Measurements from ENCODE around the gene LIPI.
"Not testable (repeated sequence)": the region's sequence is repeated elsewhere in the genome, so short reads cannot be mapped to it uniquely, and the experiment has no call there.

The LIPI gene

DNA sequence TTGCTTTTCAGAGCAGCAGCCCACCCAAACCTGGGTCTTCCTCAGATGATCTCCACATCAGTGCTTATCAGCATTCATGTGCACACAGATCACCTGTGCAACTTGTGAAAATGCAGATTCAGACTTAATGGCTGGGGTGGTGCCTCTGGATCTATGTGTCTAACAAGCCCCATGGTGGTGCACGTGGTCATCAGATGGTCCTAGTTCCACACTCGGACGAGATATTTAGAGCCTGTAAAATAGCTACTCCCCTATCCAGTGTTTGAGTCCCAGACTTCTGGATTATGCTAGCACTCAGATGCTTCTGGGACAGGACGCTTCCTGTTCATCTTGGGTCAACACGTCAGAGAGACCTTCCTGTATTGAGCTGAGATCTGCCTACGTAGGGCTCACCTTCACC, 114.2 kb downstream of the LIPI start:
- no peaks in the 10 kb centered on the region for H3K36me3 ChIP-seq (ENCODE audit: low read depth)

GRCh38 chr21:14096172-14096571, 114.6 kb downstream of the LIPI start:
- Histone ChIP-seq H3K27me3 (ENCODE audit: insufficient read depth, poor library complexity, severe bottlenecking) (no peaks in the 10 kb centered on the region), H3K4me1 (ENCODE audit: insufficient read depth, poor library complexity, severe bottlenecking) (no peaks in the 10 kb centered on the region), H3K9me3 (ENCODE audit: severe bottlenecking) (no peaks in the 10 kb centered on the region), H3K27ac (ENCODE audit: poor library complexity, severe bottlenecking) (no peak overlapping the region), H3K36me3 (ENCODE audit: low read depth) (no peaks in the 10 kb centered on the region), H3K4me3 (ENCODE audit: severe bottlenecking) (no peak overlapping the region)
- ATAC-seq (ENCODE audit: low read depth) (no peak), DNase-seq (ENCODE audit: low spot score) (no peak)
- TF ChIP-seq, protein P1, sequence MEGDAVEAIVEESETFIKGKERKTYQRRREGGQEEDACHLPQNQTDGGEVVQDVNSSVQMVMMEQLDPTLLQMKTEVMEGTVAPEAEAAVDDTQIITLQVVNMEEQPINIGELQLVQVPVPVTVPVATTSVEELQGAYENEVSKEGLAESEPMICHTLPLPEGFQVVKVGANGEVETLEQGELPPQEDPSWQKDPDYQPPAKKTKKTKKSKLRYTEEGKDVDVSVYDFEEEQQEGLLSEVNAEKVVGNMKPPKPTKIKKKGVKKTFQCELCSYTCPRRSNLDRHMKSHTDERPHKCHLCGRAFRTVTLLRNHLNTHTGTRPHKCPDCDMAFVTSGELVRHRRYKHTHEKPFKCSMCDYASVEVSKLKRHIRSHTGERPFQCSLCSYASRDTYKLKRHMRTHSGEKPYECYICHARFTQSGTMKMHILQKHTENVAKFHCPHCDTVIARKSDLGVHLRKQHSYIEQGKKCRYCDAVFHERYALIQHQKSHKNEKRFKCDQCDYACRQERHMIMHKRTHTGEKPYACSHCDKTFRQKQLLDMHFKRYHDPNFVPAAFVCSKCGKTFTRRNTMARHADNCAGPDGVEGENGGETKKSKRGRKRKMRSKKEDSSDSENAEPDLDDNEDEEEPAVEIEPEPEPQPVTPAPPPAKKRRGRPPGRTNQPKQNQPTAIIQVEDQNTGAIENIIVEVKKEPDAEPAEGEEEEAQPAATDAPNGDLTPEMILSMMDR (IDR thresholded peaks at IDR 0.05; ENCODE audit: poor library complexity, severe bottlenecking) = no peak

More for the DNA sequence above, 114.2 kb downstream of the LIPI start:
- H3K4me1 ChIP-seq (ENCODE audit: insufficient read depth, poor library complexity, severe bottlenecking) = no peaks in the 10 kb centered on the region
- no peak overlapping the region for H3K4me3 ChIP-seq (ENCODE audit: severe bottlenecking)
- no peaks in the 10 kb centered on the region for H3K27me3 ChIP-seq (ENCODE audit: insufficient read depth, poor library complexity, severe bottlenecking)
- H3K27ac ChIP-seq (ENCODE audit: poor library complexity, severe bottlenecking) = no peak overlapping the region
- H3K9me3 ChIP-seq (ENCODE audit: severe bottlenecking) = no peaks in the 10 kb centered on the region
- TF ChIP-seq, protein P1 (IDR thresholded peaks at IDR 0.05; ENCODE audit: poor library complexity, severe bottlenecking) = no peak
- ATAC-seq (ENCODE audit: low read depth) (no peak), DNase-seq (ENCODE audit: low spot score) (no peak)

GRCh38 chr21:14095056-14095455, 115.7 kb downstream of the LIPI start:
- Histone ChIP-seq H3K27ac (ENCODE audit: poor library complexity, severe bottlenecking) (no peak overlapping the region), H3K9me3 (ENCODE audit: severe bottlenecking) (no peaks in the 10 kb centered on the region), H3K27me3 (ENCODE audit: insufficient read depth, poor library complexity, severe bottlenecking) (no peaks in the 10 kb centered on the region), H3K36me3 (ENCODE audit: low read depth) (no peaks in the 10 kb centered on the region), H3K4me3 (ENCODE audit: severe bottlenecking) (no peak overlapping the region), H3K4me1 (ENCODE audit: insufficient read depth, poor library complexity, severe bottlenecking) (no peaks in the 10 kb centered on the region)
- DNase-seq (ENCODE audit: low spot score) (no peak), ATAC-seq (ENCODE audit: low read depth) (no peak)
- TF ChIP-seq, protein P1 (IDR thresholded peaks at IDR 0.05; ENCODE audit: poor library complexity, severe bottlenecking) = no peak

DNA sequence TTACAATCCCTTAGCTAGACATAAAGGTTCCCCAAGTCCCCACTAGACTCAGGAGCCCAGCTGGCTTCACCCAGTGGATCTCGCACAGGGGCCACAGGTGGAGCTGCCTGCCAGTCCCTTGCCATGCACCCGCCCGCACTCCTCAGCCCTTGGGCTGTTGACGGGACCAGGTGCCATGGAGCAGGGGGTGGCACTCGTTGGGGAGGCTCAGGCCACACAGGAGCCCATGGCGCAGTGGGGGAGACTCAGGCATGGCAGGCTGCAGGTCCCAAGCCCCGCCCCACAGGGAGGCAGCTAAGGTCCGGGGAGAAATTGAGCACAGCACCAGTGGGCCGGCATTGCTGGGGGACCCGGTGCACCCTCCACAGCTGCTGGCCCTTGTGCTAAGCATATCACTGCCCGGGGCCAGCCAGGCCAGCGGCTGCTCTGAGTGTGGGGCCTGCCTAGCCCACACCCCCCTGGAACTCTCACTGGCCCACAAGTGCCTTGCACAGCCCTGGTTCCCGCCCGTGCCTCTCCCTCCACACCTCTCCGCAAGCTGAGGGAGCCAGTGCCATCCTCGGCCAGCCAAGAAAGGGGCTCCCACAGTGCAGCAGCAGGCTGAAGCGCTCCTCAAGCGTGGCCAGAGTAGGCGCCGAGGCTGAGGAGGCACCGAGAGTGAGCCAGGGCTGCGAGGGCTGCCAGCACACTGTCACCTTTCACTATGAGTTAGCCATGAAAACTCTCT, 117.8 kb downstream of the LIPI start:
- ATAC-seq (ENCODE audit: low read depth) (no peak), DNase-seq (ENCODE audit: low spot score) (no peak)
- H3K4me1 ChIP-seq (ENCODE audit: insufficient read depth, poor library complexity, severe bottlenecking) = no peaks in the 10 kb centered on the region
- no peak overlapping the region for H3K27ac ChIP-seq (ENCODE audit: poor library complexity, severe bottlenecking)
- TF ChIP-seq, protein P1 (IDR thresholded peaks at IDR 0.05; ENCODE audit: poor library complexity, severe bottlenecking) = no peak
- H3K36me3 ChIP-seq (ENCODE audit: low read depth) = no peaks in the 10 kb centered on the region
- no peaks in the 10 kb centered on the region for H3K27me3 ChIP-seq (ENCODE audit: insufficient read depth, poor library complexity, severe bottlenecking)
- H3K9me3 ChIP-seq (ENCODE audit: severe bottlenecking) = no peaks in the 10 kb centered on the region
- no peak overlapping the region for H3K4me3 ChIP-seq (ENCODE audit: severe bottlenecking)

GRCh38 chr21:14090184-14090583, 120.6 kb downstream of the LIPI start:
- not testable (repeated sequence) for H3K27ac ChIP-seq (ENCODE audit: poor library complexity, severe bottlenecking); H3K9me3 ChIP-seq (ENCODE audit: severe bottlenecking); DNase-seq (ENCODE audit: low spot score); H3K4me3 ChIP-seq (ENCODE audit: severe bottlenecking); H3K36me3 ChIP-seq (ENCODE audit: low read depth); H3K4me1 ChIP-seq (ENCODE audit: insufficient read depth, poor library complexity, severe bottlenecking); H3K27me3 ChIP-seq (ENCODE audit: insufficient read depth, poor library complexity, severe bottlenecking); ATAC-seq (ENCODE audit: low read depth)
